Fibroblast of the conjunctiva (primary cell): ENCODE measurements around the gene SLC6A6.

ENCODE experiments used
- DNase-seq: peaks from one replicate; pipeline ENCODE4 v3.0.0-alpha.2; 2010; ENCODE audit warnings: low read depth

SLC6A6 gene

GRCh38 chr3:14372587-14372986 lies 29.8 kb upstream of the SLC6A6 start:
- DNase-seq = no peak

- DNase-seq = no peak
These were observed 28.5 kb upstream of the SLC6A6 start for GRCh38 chr3:14373753-14374376.

- DNase-seq = no peak
These were observed 27.9 kb upstream of the SLC6A6 start for GRCh38 chr3:14374444-14374883.

GRCh38 chr3:14375192-14375591 lies 27.2 kb upstream of the SLC6A6 start:
- DNase-seq = no peak

GRCh38 chr3:14376348-14377043 lies 25.9 kb upstream of the SLC6A6 start:
- no peak for DNase-seq

GRCh38 chr3:14377044-14377837 lies 25.2 kb upstream of the SLC6A6 start:
- no peak for DNase-seq

GRCh38 chr3:14377838-14378169 lies 24.6 kb upstream of the SLC6A6 start:
- DNase-seq = no peak

- no peak for DNase-seq
These were observed 24.0 kb upstream of the SLC6A6 start for GRCh38 chr3:14378415-14378814.

GRCh38 chr3:14379843-14380242 lies 22.6 kb upstream of the SLC6A6 start:
- no peak for DNase-seq

- no peak for DNase-seq
These were observed 16.2 kb upstream of the SLC6A6 start for GRCh38 chr3:14386254-14386653.

- DNase-seq = no peak
These were observed 14.2 kb upstream of the SLC6A6 start for GRCh38 chr3:14388201-14388600.

GRCh38 chr3:14389166-14389606 lies 13.2 kb upstream of the SLC6A6 start:
- no peak for DNase-seq

- no peak for DNase-seq
These were observed 12.7 kb upstream of the SLC6A6 start for GRCh38 chr3:14389716-14390115.

GRCh38 chr3:14391033-14391432 lies 11.4 kb upstream of the SLC6A6 start:
- no peak for DNase-seq

GRCh38 chr3:14392231-14392630 lies 10.2 kb upstream of the SLC6A6 start:
- DNase-seq = no peak

GRCh38 chr3:14392803-14393319 lies 9.5 kb upstream of the SLC6A6 start:
- DNase-seq = no peak

- no peak for DNase-seq
These were observed 8.8 kb upstream of the SLC6A6 start for GRCh38 chr3:14393440-14394106.

GRCh38 chr3:14396031-14396692 lies 6.2 kb upstream of the SLC6A6 start:
- DNase-seq = no peak

GRCh38 chr3:14397046-14397445 lies 5.4 kb upstream of the SLC6A6 start:
- DNase-seq = no peak

- no peak for DNase-seq
These were observed 4.9 kb upstream of the SLC6A6 start for GRCh38 chr3:14397531-14397930.

- DNase-seq = no peak
These were observed 4.2 kb upstream of the SLC6A6 start for GRCh38 chr3:14397940-14398796.
